ENCODE results near the gene UGT1A5.

The UGT1A5 gene

DNA sequence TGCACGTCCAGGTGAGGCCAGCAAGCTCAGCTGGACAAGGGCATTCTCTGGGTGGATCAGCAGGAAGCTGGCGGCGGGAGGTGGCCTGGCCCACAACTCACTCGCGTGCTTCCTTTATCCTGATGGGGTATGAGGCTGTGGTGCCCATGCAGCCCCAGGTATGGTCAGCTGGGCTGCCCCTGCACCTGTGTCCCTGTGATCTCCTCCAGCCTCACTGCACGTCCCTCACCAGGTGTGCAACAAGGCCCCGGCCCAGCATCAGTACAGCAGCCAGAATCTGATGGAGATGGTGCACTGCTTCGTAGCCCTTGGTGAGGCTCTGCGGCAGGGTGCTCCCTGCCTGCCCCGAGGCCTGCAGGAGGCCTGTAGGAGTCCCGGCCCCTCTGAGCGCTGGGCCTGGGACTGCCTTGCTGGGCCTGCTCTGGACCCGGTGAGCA is 83.0 kb downstream of the UGT1A5 start:
- FAIRE-seq = no peak
- DNase-seq (ENCODE audit: insufficient read length, low spot score) = no peak
- no peak for TF ChIP-seq POLR2A (IDR thresholded peaks at IDR 0.05; ENCODE audit: low read depth, low read length)

DNA sequence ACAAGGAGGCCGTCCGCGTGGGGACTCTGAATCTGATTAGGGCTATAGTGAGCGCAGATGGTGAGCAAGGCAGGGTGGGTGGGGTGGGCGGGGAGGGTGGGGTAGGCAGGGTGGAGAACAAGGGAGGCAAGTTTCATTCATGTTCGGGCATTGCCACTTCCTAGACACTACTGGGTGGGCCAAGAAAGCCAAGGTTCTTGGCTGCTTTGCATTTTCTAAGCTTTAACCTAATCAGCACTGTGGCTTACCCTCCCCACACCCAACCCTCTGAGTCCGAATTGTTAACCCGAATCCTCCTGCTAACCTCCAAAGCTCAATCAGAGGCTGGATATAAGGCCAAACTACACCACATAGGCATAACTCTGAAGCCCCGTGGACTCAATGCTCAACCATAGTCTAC is 83.5 kb downstream of the UGT1A5 start:
- no peak for TF ChIP-seq POLR2A (IDR thresholded peaks at IDR 0.05; ENCODE audit: low read depth, low read length)
- FAIRE-seq (no peak), DNase-seq (ENCODE audit: insufficient read length, low spot score) (no peak)

DNA sequence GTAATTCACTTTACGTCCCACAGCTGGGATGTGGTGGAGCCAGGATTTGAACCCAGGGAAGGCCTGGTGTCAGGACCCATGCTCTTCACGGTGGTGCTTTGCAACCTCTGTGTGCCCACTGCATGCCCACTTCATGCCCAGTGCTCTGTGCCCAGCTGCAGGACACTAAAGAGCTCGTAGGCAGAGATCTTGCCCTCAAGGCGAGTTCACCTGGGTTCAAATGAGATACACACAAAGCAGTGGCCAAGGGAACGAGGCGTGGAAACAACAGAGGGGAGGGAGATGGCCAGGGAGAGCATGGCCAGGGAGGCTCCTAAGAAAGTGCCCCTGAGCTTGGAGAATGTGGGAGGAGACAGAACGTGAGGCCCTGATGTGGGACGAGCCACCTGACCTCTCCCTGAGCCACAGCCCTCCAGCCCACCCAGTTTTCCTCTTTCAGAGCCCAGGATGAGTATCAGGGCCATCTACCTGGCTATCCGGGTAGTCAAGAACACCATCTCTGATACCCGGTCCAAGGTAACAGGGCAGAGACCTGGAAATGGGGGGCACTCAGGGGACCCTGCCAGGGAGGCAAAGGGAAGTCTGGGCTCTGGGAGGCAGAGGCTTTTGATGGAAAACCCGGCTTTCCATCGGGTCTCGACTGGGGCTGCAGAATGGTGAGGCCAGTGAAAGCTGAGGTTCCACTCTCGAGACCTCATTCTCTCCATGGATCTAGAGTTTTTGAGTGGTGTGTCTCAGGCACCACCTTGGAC is 85.8 kb downstream of the UGT1A5 start:
- TF ChIP-seq POLR2A (IDR thresholded peaks at IDR 0.05; ENCODE audit: low read depth, low read length) = no peak
- DNase-seq (ENCODE audit: insufficient read length, low spot score) (no peak), FAIRE-seq (no peak)

DNA sequence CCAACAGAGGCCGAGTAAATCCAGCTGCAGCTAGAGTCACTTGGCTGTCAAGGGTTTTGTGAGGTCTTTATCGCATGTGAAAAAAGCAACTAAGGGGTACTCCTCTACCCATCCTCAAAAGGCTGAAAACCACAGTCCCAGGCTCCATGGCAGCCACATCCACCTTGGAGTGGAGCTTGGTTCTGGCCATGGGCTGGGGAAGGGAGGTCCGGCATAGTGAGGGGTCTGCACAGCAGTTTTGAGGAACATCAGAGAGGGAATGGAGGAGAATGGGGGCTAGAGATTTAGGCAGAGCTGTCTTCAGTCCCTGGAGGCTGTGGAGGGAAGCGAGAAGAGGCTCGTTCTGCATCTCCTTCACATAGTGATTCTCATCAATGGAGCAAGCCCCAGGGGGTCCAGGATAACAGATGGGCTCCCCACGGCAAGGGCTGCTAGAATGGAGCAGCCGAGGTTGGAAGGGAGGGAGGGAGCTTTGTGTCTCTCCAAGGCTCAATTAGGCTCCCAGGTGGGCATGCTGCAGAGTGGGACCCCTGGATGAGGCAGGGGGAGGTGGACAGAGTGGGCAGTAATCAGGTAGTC is 86.5 kb downstream of the UGT1A5 start:
- FAIRE-seq (no peak), DNase-seq (ENCODE audit: insufficient read length, low spot score) (no peak)
- TF ChIP-seq POLR2A (IDR thresholded peaks at IDR 0.05; ENCODE audit: low read depth, low read length) = no peak

DNA sequence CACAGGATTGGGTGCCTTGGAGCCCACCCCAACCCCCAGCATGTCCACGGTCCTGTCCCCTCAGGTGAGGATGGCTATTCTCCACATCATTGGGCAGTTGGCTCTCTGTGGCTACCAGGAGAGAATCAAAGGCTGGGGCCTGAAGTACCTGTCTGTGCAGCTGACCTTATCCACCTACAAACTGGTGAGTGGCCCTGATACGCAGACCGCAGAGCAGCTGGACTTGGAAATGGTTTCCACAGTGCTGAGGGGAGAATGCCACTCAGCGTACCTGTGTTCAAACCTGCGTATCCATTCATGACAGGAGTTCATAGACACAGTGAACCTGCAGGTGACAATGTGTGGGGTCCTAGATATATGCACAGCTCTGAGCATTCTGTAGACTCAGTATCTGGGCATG is 87.0 kb downstream of the UGT1A5 start:
- no peak for TF ChIP-seq POLR2A (IDR thresholded peaks at IDR 0.05; ENCODE audit: low read depth, low read length)
- DNase-seq (ENCODE audit: insufficient read length, low spot score) = no peak
- FAIRE-seq = no peak

DNA sequence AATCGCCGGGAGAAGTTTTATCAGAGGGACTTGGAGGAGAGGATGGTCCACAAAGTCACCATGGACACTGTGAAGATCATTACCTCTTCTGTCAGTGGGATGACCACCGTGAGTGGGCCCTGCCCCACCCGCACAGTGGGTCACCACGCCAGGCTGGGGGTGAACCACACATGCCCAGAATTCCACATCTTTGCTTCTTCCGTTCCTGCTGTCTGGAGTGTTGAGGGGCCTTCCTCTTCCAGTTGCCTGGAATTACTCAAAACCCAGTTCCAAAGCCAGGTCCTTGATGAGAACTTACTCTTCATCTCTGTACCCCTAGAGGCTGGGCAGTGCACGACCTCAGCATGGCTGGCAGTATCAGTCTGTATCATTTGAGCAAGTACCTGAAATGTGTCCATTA is 87.5 kb downstream of the UGT1A5 start:
- DNase-seq (ENCODE audit: insufficient read length, low spot score) (no peak), FAIRE-seq (no peak)
- no peak for TF ChIP-seq POLR2A (IDR thresholded peaks at IDR 0.05; ENCODE audit: low read depth, low read length)

DNA sequence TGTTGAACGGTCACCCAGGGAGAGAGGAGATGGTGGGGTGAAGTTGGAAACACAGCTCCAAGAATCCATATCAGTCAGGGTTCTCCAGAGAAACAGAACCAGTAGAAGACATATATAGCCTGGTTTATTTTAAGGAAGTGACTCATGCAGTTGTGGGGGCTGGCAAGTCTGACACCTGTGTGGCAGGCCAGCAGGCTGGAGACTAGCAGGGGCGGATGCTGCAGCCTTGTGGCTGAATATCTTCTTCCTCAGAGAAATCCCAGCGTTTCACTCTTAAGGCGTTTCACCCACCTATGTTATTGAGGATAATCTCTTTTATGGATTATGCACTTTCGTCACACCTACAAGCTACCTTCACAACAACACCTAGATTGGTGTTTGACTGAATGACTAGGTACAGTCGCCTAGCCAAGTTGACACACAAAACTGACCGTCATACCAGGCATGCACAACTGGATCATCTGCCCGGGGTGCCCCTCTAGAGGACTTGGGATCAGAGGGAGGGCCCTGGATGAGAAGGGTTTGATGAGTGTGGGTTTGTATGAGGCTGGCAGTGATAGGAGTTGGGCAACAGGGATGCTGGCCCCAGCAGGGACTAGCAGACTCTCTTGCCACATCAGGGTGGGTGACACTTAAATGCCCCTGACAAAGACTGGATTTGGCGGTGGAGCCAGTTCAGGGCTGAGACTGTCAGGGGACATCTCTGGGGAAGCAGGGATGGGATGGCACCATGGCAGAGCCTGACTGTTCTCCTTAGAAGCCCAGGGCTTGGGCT is 88.8 kb downstream of the UGT1A5 start:
- DNase-seq (ENCODE audit: insufficient read length, low spot score) = no peak
- no peak for TF ChIP-seq POLR2A (IDR thresholded peaks at IDR 0.05; ENCODE audit: low read depth, low read length)
- no peak for FAIRE-seq

DNA sequence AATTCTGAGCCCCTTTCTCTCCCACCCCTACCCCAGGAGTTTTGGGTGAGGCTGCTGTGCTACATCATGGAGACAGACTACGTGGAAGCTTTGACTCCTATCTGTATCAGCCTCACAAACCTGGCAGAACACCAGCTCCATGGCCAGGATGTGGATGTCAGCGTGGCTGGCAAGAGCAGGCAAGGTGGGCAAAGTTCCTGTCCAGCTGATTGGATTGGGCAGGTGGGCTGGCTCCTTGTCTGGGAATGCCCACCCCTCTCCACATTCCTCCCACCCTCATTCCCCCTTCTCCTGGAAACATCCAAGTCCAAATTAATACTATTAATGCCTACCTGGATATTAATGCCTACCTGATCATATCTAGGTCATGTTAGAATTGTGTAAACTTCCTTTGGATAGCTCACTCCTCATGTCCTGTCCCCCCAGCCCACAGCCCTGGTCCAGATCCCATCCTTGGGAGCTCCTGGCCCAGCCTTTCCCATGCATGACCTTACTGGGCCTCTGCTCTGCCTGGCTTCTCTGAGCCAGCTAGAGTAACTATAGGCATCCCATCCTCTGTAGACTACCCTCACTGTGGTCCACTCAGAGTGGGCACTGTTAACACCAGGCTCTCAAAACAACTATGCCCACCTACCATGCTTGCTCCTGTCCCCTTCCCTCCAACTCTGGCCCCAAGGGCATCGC is 89.6 kb downstream of the UGT1A5 start:
- TF ChIP-seq POLR2A (IDR thresholded peaks at IDR 0.05; ENCODE audit: low read depth, low read length) = no peak
- no peak for FAIRE-seq
- no peak for DNase-seq (ENCODE audit: insufficient read length, low spot score)

DNA sequence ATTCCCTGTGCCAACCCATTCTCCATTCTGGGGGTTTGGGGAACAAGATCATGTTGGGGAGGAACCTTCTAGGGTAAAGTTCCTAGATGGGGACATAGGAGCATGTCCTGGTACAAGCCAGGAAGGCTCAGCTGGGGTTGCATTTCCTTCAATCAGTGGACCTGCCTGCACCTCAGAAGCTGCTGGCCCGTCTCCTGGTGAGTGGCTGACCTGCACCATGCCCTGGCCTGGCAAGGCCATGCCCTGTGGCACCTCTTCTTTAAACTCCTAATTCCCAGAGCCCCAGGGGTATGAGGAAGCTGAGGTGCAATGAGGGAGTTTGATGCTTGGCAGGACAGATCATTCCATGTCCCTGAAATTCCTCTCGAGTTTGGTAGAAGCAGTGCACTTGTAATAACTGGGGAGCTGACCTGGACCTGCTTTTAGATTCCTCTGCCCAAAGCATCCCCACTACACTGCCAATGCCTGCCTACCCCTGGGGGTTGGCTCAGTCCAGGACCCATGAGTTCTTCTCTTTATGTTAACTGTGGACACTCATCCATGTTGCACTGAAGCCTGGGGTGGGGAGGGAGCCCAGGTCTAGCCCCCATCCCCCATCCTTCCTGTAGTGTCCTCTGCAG is 90.7 kb downstream of the UGT1A5 start:
- FAIRE-seq = no peak
- DNase-seq (ENCODE audit: insufficient read length, low spot score) = no peak
- TF ChIP-seq POLR2A (IDR thresholded peaks at IDR 0.05; ENCODE audit: low read depth, low read length) = no peak

DNA sequence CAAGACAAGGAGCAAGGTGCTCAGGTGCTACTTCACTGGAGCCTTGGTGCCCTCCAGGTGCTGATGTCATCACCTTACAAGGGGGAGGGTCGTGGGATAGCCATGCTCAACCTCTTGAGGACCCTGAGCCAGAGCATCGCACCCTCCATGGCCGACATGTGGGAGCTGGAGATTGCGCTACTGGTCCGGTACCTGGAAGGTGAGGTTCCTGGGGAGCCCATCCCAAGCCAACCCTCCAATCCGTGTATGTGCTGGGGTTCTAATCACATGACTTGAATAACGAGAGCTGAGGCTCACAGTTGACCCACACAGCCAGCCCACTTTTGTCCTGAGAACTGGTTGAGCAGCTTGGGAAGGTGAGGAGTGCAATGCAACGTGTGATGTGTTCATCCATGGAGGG is 91.3 kb downstream of the UGT1A5 start:
- DNase-seq (ENCODE audit: insufficient read length, low spot score) = no peak
- no peak for FAIRE-seq
- no peak for TF ChIP-seq POLR2A (IDR thresholded peaks at IDR 0.05; ENCODE audit: low read depth, low read length)

DNA sequence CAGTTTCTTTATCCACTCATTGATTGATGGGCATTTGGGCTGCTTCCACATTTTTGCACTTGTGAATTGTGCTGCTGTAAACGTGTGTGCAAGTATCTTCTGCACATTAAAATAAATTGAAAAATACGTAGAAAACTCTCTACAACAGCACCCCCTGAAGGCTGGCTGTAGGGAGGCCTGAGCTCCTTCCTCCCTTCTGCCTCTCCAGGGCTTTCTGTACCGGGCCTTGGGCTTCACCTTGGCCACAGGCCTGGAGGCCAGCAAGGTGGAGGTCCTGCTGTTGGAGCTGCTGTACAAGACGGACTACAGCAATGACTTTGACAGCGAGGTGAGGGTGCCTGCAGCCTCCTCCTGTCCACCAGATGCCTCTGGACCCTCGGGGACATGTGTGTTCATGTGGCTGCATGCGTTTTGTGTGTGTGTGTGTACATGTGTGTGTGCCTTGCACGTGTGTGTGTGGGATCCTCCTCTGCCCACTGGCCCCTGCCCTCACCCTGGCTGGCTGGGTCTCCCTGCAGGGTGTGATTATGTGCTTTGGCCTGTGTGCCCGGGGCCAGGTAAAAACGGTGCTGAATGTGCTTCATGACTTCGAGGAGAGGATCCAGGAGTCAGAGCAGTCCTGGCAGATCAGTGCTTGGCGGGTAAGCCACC is 94.6 kb downstream of the UGT1A5 start:
- FAIRE-seq (no peak), DNase-seq (ENCODE audit: insufficient read length, low spot score) (no peak)
- no peak for TF ChIP-seq POLR2A (IDR thresholded peaks at IDR 0.05; ENCODE audit: low read depth, low read length)

DNA sequence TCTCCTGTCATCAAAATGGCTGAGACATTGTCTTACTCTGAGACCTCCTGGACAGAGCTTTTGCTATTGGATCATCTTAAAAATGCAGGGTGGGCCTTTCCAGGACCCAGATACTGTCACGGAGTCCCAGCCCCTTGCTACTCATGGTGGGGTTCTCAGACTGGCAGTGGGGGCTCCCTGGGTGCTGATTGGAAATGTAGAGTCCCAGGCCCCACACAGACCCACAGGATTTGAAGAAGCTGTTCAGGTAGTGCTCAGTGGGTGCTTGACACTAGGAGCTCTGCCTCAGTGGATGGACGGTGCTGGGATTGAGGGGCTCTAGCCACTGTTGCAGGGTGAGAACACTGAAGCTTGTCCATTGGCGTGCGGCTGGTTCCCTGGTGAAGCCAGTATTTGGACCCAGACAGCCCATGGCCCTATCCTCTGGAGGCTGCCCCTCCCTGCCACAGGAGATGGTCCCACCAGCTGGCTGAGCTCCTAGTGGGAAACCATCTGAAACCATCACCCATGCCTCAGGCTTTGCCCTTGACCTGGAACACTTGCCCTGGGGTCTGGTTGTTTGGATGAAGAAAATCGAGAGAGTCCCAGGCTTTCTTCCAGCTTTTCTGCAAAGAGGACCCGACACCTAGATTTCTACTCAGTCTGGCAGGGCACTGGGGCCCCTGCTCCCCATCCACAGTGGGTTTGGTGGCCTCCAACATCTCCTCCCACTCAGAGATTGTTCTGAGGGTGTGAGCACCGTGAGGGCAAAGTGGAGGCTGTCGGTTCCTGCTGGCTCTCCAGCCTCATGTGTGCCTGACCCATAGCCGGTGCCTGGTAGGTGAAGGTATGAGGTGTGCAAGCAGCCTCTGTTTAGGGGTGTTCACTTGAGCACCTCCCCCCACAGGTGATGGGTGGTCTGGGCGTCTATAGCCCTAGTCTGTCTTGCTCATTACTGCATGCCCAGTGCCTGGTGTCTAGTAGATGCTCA is 95.5 kb downstream of the UGT1A5 start:
- no peak for FAIRE-seq
- no peak for DNase-seq (ENCODE audit: insufficient read length, low spot score)
- no peak for TF ChIP-seq POLR2A (IDR thresholded peaks at IDR 0.05; ENCODE audit: low read depth, low read length)

Data from H54 (cell line).